Epithelial cell of umbilical artery (primary cell): ENCODE results near the gene AFTPH. TPM values are rescaled to one million over a fixed set of nuclear protein-coding genes. Genes with fewer than 3 reads are reported as not detected.

Experiments
- total RNA-seq: library from RNA; depleted of rRNA; stranded (reverse); fragments of >200 nt; gene quantifications from 2 replicates; pipeline ENCODE4 v1.2.3, GENCODE V29; 2014

Gene AFTPH
- total RNA-seq: 35.7 and 44.2 TPM in 2 replicates

GRCh38 chr2:64523666-64524603, at the start of gene AFTPH:
AFTPH (plus strand) TSS chr2:64524328; CDS start chr2:64551475, 27,147 bp downstream.

Other genes starting within 250 kb of the AFTPH start
- 2.9 and 10.9 TPM in 2 replicates for gene LGALSL, start 70.2 kb upstream of the AFTPH start, total RNA-seq
- 2.9 and 4.1 TPM in 2 replicates for gene SERTAD2, start 129.6 kb downstream of the AFTPH start, total RNA-seq